ENCODE measurements around the gene MAP3K12.
A peak's percentile ranks its signal among the peaks of the same experiment; 100 is the strongest.

MAP3K12 gene

DNA sequence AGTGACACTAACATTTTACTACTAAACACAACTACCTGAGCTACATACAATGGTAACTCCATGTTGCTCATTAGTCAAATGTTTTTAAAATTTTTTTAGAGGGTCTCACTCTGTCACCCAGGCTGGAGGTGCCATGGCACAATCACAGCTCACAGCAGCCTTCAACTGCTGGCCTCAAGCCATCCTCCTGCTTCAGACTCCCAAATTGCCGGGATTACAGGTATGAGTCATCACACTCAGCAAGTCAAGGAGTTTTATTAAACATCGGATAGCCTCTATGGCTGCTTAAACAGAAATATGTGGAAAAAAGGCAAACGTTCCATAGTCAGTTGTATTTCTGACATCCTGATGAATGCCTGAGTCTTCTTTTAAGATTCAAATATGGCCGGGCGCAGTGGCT lies 19.1 kb upstream of the MAP3K12 start:
- H3K4me3 Mint-ChIP-seq, result no peak overlapping the region
- no peaks in the 10 kb centered on the region for H3K9me3 Mint-ChIP-seq
- H3K36me3 Mint-ChIP-seq (ENCODE audit: low read depth), result peaks cover 33% of the 10 kb centered on the region
- no peak overlapping the region for H3K27ac Mint-ChIP-seq
- no peaks in the 10 kb centered on the region for H3K27me3 Mint-ChIP-seq (ENCODE audit: low read depth)
- no peaks in the 10 kb centered on the region for H3K4me1 Mint-ChIP-seq (ENCODE audit: low read depth)

DNA sequence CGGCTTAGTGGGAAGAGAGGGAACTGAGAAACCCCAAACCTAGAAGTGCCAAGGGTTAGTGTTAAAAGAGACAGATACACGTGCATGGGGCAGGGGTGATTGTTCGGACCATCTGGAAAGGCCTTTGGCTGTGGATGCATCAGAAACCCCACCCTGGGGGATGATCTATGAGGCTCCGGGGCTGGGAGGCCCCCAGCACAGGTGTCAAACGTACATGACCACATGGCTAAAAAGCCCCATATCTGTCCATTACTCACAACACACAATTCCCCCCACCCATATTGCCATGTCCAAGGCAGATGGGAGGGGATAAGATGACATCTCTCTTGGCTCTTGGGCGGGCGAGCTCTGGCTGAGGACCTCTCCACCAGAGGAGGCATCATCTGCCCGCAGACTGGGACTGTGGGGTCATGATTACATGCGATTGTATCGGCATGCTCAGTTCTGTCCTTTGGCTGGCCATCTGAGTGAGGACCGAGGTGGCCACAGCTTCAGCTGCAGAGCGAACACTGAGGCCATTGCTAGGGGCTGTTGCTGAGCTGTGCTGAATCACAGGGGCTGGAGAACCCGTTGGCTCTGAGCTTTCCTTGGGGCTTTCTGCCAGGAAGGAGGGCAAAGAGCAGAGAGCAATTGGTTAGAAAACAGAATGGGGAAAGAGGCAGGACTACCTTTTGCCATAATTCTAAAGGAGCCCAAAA lies 17.6 kb upstream of the MAP3K12 start:
- Mint-ChIP-seq H3K4me1 (ENCODE audit: low read depth) (peaks cover 3% of the 10 kb centered on the region), H3K27me3 (ENCODE audit: low read depth) (no peaks in the 10 kb centered on the region), H3K4me3 (no peak overlapping the region), H3K27ac (no peak overlapping the region), H3K9me3 (no peaks in the 10 kb centered on the region), H3K36me3 (ENCODE audit: low read depth) (peaks cover 31% of the 10 kb centered on the region)

DNA sequence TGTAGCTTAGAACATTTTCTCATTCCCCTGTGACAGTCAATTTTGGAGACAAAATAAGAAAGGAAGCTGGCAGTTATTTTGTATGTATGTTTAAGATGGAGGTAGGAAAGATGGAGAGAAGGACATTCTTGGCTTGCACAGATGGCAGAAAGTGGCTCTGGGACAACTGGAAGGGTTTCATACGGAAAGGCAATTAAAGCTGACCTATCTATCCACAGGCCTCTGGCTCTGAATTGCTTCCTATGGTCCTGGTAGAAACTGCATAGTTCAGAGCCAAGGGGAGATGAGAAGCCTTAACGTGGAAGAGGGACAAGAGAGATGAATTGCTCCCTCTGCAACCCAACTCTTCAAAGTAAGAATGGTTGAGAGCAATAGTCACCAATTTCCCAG lies 16.0 kb upstream of the MAP3K12 start:
- peaks cover 26% of the 10 kb centered on the region for H3K36me3 Mint-ChIP-seq (ENCODE audit: low read depth)
- no peak overlapping the region for H3K4me3 Mint-ChIP-seq
- H3K27me3 Mint-ChIP-seq (ENCODE audit: low read depth), result no peaks in the 10 kb centered on the region
- no peaks in the 10 kb centered on the region for H3K9me3 Mint-ChIP-seq
- no peak overlapping the region for H3K27ac Mint-ChIP-seq
- peaks cover 3% of the 10 kb centered on the region for H3K4me1 Mint-ChIP-seq (ENCODE audit: low read depth)

DNA sequence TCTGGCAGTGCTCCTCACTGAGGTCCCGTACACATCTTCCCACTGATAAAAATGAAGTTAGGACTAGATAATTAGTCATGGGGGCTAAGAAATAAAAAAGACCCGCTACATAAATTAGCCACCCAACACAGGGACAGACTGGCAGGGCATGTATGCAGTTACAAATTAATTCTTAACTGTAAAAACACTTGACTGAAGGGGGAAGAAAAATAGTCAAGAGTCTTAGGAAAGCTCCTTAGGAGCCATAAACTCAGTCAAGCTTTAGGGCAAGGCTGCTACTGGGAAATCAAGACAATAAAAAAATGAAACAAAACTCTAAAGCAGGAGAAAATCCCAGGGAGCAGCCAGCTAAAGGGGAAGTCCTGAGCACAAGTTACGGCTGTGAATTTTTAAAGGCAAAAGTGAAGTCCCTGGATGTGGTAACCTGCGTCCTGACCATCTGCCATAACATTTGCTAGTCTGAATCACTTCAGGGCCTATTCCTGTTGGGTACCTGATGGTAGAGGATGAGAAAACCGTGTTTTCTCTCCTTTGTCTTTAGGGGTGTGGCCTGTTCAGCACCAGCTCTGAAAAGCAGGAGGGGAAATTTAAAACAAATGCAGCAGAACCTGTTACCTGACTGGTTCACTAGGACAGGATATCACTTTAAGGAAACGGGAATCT lies 15.5 kb upstream of the MAP3K12 start:
- H3K4me3 Mint-ChIP-seq, result no peak overlapping the region
- H3K27me3 Mint-ChIP-seq (ENCODE audit: low read depth), result no peaks in the 10 kb centered on the region
- H3K4me1 Mint-ChIP-seq (ENCODE audit: low read depth), result peaks cover 3% of the 10 kb centered on the region
- no peak overlapping the region for H3K27ac Mint-ChIP-seq
- no peaks in the 10 kb centered on the region for H3K9me3 Mint-ChIP-seq
- H3K36me3 Mint-ChIP-seq (ENCODE audit: low read depth), result peaks cover 23% of the 10 kb centered on the region

DNA sequence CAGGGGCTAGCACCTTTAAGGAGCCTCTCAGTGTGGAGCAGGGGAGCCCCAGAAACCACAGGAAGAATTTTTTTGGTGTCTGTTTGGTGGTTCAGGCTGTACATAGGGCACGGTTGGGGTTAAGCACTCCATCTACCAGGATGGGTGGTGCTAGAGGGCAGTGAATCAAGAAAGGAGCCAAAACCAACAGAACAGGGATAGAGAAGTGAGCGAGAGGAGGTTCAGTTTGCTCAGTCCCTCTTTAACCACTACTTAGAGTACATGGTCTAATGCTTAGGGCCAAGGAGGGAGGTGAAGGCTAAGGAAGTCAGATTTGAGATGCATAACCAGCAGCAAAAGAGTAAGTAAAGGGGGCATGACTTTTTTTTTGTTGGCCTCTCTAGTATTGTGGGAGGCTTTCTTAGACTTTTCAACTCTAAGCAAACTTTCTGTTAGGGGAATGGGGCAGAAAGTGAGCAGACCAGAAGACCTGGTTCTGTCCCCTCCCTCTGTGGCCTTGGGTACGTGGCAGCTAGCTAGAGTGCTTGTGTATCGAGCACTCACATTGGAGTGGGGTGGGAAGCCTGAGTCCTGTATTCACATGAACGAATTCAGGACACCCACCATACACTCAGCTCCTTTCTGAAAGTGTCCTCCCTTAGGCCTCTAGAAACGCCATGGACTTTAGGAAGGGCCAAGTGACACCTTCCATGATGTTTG lies 14.6 kb upstream of the MAP3K12 start:
- H3K4me1 Mint-ChIP-seq (ENCODE audit: low read depth), result peaks cover 3% of the 10 kb centered on the region
- H3K36me3 Mint-ChIP-seq (ENCODE audit: low read depth), result peaks cover 23% of the 10 kb centered on the region
- H3K9me3 Mint-ChIP-seq, result no peaks in the 10 kb centered on the region
- H3K27me3 Mint-ChIP-seq (ENCODE audit: low read depth), result no peaks in the 10 kb centered on the region
- H3K4me3 Mint-ChIP-seq, result no peak overlapping the region
- H3K27ac Mint-ChIP-seq, result no peak overlapping the region

DNA sequence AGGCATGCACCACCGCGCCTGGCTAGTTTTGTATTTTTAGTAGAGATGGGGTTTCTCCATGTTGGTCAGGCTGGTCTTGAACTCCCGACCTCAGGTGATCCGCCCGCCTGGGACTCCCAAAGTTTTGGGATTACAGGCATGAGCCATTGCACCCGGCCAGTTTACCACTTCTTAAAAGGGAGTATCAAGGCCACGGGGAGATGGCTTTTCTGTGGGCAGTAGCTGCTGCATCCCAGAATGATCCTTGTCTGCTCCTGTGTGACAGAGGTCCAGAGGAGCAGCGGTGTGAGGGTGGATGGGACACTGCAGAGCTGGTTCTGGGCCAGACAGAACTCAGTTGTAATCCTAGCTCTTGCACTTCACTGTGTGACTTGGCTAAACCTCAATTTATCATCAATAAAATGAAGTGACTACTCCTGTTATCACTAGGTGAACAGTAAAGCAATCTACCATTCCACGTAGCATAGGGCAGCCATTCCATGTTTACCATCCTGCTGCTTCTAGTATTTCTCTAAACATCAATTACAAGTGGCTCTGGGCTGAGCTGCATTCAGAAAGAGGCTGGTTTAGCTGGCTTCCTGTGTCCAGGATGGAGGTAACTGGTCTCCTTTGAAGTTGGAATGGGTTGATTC lies 11.0 kb upstream of the MAP3K12 start:
- Mint-ChIP-seq H3K4me3 (no peak overlapping the region), H3K4me1 (ENCODE audit: low read depth) (peaks cover 8% of the 10 kb centered on the region), H3K27ac (no peak overlapping the region), H3K27me3 (ENCODE audit: low read depth) (no peaks in the 10 kb centered on the region), H3K36me3 (ENCODE audit: low read depth) (peaks cover 23% of the 10 kb centered on the region), H3K9me3 (no peaks in the 10 kb centered on the region)

DNA sequence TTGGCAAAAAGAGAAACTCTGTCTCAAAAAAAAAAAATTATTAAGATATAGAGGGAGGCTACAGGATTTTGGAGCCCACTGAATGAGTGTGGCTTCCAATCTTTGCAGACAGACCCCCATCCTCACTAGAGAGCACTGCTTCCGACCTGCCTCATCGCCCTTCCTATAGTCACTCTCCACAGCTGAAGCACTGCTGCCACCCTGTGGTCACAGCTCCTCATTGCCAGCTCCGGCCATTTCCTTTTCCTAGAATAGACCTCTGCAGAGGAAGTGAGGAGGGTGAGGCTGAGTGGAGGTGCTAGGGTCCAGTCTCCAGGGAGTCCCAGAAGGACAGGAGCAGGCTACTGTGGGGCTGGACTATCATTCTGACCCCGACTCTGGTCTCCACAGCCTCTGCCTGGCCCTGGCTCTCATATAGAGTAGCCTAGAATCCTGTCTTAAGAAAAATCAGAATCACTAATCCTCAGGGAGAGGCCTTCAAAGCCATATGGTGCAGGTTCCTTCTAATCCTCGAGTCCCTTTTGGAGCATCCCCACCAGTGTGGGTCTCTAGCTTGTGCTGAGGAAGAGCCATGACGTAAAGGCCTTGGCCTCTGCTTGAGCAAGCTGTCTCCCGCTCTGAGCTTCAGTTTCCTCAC lies 9.4 kb upstream of the MAP3K12 start:
- no peaks in the 10 kb centered on the region for H3K9me3 Mint-ChIP-seq
- peaks cover 16% of the 10 kb centered on the region for H3K36me3 Mint-ChIP-seq (ENCODE audit: low read depth)
- H3K4me3 Mint-ChIP-seq, result no peak overlapping the region
- H3K27ac Mint-ChIP-seq, result peak overlapping the region; percentile 38
- no peaks in the 10 kb centered on the region for H3K27me3 Mint-ChIP-seq (ENCODE audit: low read depth)
- peaks cover 8% of the 10 kb centered on the region for H3K4me1 Mint-ChIP-seq (ENCODE audit: low read depth)

DNA sequence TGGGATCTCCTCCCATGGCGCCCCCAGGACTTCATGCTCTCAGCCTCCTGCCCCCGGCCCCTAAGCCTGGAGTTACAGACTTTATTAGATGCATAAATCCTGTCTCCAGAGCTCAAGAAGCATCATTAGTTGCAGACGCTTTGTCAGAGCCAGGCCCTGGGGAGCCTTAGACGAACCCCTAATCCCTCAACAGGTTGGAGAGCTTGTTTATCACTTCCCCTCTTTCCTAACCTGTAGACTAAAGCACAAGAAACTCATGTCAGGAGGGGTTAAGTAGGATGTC lies 8.3 kb upstream of the MAP3K12 start:
- Mint-ChIP-seq H3K4me3 (no peak overlapping the region), H3K9me3 (no peaks in the 10 kb centered on the region), H3K4me1 (ENCODE audit: low read depth) (peaks cover 6% of the 10 kb centered on the region), H3K27ac (no peak overlapping the region), H3K27me3 (ENCODE audit: low read depth) (no peaks in the 10 kb centered on the region), H3K36me3 (ENCODE audit: low read depth) (peaks cover 13% of the 10 kb centered on the region)

DNA sequence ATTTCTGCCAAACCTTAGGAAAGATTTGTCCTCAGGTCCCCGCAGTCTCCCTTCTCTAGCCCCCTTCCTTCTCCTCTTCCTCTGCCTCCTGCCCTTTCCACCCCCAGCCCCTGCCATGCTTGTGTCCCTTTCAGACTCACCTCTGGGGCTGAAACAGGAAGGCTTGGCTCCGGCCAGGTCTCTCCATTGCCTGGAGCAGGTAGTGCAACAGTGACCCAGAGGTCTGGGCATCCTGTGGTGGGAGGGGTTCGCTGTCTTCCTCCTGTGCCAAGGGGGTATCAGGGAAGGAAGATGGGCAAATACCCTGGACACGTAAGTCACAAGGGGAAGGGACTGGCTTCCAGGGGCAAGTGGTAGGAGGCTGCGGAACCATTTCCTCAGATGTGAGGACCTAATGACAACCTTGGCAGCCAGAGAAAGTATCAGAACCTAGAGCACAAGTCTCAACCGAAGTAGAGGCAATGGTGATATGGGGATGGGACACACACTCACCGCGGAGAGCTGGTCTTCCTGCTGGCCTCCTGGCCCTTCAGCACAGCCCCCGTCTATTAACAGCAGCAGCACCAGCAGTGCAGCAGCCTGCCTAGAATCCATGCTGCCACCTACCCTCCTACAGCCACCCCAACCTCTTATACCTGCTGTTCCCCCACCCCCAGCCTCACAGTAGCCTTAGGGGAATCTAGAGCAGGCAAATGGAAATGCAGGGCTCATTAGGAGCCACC lies 7.8 kb upstream of the MAP3K12 start, which contains the start of gene NPFF:
Gene NPFF, minus strand, starts transcription at position 604 of the 722 bp plus-strand sequence. Its CDS starts 10 bp downstream, at position 594.
- H3K4me1 Mint-ChIP-seq (ENCODE audit: low read depth), result peaks cover 9% of the 10 kb centered on the region
- no peaks in the 10 kb centered on the region for H3K27me3 Mint-ChIP-seq (ENCODE audit: low read depth)
- no peaks in the 10 kb centered on the region for H3K9me3 Mint-ChIP-seq
- no peak within 1 kb of the TSS for H3K27ac Mint-ChIP-seq
- peaks cover 13% of the 10 kb centered on the region for H3K36me3 Mint-ChIP-seq (ENCODE audit: low read depth)
- no peak within 1 kb of the TSS for H3K4me3 Mint-ChIP-seq

DNA sequence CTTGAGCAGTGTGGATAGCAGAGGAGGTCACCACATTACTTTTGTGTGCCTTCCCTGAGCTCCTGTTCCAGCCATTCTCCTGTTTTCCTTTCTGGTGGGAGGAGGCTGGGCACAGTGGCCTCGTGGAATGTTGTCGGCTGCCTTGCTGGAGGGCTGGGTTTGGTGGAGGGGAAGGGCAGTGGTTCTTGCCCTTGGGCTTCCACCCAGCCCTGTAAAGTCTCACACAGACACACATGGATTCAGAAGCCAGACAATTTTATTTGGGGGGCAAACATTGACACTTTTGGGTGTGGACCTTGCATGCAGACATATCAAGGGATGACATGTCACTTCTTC lies 7.2 kb upstream of the MAP3K12 start:
- no peak overlapping the region for H3K4me3 Mint-ChIP-seq
- no peaks in the 10 kb centered on the region for H3K9me3 Mint-ChIP-seq
- H3K36me3 Mint-ChIP-seq (ENCODE audit: low read depth), result peaks cover 8% of the 10 kb centered on the region
- H3K4me1 Mint-ChIP-seq (ENCODE audit: low read depth), result peaks cover 12% of the 10 kb centered on the region
- no peak overlapping the region for H3K27ac Mint-ChIP-seq
- H3K27me3 Mint-ChIP-seq (ENCODE audit: low read depth), result no peaks in the 10 kb centered on the region

DNA sequence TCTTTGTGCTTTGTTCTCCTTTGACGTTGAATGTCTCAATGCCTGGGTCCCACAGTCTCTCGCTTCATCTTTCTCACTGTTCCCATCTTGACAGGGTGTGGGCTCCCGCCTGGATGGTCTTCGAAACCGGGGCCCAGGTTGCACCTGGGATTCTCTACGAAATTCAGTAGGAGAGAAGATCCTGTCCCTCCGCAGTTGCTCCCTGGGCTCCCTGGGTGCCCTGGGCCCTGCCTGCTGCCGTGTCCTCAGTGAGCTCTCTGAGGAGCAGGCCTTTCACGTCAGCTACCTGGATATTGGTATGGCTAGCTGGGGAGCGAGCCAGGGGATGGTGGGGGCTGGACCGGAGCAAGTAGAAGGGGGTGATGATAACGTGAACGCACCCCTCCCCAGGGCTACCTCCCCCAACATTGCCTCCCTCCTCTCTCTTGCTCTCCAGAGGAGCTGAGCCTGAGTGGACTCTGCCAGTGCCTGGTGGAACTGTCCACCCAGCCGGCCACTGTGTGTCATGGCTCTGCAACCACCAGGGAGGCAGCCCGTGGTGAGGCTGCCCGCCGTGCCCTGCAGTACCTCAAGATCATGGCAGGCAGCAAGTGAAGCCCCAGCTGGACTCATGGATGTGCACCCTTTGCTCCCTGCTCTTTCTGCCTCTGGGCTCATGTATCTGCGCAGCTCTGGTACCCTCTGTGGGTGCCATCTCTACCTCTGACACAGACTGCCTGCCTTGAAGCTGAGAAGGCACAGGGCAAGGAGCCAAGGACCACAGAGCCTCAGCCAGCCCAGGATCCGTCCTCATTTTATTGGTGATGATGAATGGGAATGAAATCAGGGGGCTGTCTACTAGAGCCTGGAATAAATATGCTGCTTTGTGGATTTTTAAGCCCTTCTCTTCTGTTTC lies 6.5 kb upstream of the MAP3K12 start:
- H3K4me3 Mint-ChIP-seq, result no peak overlapping the region
- no peaks in the 10 kb centered on the region for H3K27me3 Mint-ChIP-seq (ENCODE audit: low read depth)
- H3K4me1 Mint-ChIP-seq (ENCODE audit: low read depth), result peaks cover 12% of the 10 kb centered on the region
- no peaks in the 10 kb centered on the region for H3K9me3 Mint-ChIP-seq
- H3K36me3 Mint-ChIP-seq (ENCODE audit: low read depth), result peaks cover 8% of the 10 kb centered on the region
- H3K27ac Mint-ChIP-seq, result no peak overlapping the region

DNA sequence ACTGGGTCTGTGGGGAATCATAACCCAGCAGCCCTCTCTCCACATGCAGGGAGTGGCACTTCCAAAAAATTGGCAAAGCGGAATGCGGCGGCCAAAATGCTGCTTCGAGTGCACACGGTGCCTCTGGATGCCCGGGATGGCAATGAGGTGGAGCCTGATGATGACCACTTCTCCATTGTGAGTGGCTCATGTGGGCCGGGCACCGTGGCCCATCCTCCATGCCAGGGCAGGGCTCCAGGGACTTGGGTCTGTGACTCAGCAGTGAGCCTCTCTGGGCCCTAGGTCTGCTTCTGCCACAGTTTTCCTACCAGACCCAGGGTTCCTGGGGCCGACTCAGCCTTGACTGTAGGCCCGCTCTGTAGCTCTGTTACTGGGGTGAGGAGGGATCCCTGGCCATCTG lies 5.8 kb upstream of the MAP3K12 start:
- Mint-ChIP-seq H3K4me3 (no peak overlapping the region), H3K36me3 (ENCODE audit: low read depth) (peaks cover 8% of the 10 kb centered on the region), H3K9me3 (no peaks in the 10 kb centered on the region), H3K4me1 (ENCODE audit: low read depth) (peaks cover 14% of the 10 kb centered on the region), H3K27me3 (ENCODE audit: low read depth) (no peaks in the 10 kb centered on the region), H3K27ac (no peak overlapping the region)

Measured in T-helper 1 cell treated with Interleukin-12 subunit alpha and Interleukin-12 subunit beta and Interleukin-4 antibody, amounts not matched to agents 30 μg/mL and 1 μg/mL, for 36 hours (primary cell).